HG03378 (cell line): ENCODE measurements around the gene FRMD4A.

Experiments used
- ATAC-seq: cut with Tn5 transposase; IDR thresholded peaks from one replicate; pipeline ENCODE4 v1.9.1; 2021; ENCODE audit warnings: mild to moderate bottlenecking, moderate library complexity; ENCODE audit not compliant: unreplicated experiment

The FRMD4A gene

DNA sequence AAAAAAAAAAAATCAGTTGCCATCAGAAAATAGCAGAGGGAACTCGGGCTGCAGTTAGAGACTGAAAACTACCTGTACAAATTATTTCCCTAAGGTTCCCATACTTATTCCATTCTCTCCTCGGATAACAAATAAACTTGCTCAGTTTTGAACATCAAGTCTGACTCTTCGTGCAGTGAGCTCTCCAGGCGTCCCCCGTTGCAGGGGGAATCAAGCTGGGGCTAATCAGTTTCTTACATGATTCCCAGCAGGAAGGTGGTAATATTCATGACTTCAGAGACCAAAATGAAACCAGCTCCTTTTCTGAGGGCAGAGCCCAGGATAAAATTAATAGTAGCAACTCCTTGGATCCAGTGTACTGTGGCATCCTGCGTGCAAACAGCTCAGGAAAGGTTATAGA lies 135.3 kb downstream of the FRMD4A start:
- no peak for ATAC-seq

GRCh38 chr10:14192746-14193145 lies 138.0 kb downstream of the FRMD4A start:
- ATAC-seq, result no peak

DNA sequence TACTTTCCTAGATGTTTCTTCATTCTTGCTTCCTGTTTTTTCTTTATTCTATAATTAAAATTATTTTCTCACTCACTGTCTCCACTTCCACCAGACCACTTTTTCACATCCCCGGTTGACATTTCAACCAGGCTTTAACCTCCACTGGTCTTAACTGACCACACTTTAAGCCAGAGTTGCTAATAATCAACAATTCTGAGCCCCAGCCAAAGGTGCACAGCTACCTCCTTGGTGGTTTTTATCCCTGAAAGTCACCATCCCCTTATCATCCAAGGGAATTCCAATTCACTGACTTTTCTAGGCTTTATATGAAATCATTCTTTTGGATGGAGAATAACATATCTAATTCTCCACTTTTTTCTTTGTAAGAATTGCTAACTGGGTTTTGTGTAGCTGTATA lies 138.9 kb downstream of the FRMD4A start:
- no peak for ATAC-seq

DNA sequence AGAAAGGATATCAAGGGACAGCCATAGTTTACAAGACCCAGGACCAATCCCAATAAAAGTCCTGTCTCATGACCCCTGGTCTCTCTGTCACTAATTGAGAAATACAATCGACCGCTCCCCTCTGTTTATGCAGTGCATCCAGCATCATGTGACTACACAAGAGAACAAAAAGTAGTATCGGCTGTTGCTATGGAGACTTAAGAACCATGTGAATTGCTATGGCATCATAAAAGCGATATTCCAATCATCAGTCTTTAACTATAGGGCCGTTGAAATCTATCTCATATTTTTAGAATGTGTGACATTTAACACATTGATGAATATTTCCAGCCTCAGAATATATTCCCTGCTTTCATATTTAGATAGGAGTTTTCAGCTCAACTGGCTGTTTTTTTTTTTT lies 139.3 kb downstream of the FRMD4A start:
- no peak for ATAC-seq

- no peak for ATAC-seq
Measured at GRCh38 chr10:14190702-14191101, 140.0 kb downstream of the FRMD4A start.

DNA sequence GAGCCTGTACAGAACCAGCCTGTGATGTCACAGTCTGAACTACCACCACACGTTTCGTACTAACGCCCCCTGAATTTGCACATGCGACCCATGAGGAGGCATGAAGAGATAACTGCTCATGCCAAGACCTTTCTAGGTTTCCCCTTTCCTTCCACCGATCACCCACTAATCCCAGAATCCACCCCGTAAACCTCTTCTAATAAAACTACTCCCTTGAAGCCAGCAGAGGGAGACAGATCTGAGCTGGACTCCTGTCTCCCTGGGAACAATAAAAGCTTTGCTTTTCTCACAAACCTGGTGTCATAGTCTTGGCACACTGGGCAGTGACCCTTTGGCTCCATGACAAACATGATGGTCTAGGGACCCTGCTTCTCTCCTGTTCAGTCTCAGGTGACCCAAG lies 144.5 kb downstream of the FRMD4A start:
- no peak for ATAC-seq

DNA sequence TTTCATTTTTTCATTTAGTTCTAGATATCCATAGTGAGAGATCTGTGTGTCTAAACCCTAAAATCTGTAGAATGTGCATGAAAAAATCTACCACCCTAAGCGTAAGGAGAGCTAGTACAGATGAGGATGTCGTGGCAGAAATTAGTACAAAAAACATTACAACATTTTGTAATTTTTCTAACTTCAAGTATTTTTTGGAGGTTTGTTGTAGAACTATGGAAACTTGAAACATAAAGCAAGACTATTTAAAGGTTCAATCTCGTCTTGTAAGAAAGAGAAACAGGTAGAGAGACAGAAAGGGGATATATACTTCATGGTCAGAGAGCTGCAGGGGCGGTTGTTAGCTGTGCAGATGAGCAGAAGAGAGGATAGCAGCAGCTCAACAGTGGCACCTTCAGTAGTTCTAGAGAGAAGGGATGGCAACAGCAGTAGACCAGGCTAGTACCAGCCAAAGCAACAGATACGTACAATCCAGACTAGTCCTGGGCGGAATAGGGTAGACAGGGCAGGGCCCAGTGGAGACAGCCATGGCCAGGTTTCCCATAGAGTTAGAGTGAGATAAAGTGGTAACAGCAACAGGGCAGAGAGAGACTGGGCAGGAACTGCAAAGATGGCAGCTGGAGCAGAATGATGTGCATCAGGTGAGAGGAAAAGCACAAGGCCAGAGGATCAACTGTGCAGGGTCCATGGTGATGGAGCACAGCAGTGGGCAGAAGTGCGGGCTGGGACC lies 145.2 kb downstream of the FRMD4A start:
- peak; percentile 84 for ATAC-seq

DNA sequence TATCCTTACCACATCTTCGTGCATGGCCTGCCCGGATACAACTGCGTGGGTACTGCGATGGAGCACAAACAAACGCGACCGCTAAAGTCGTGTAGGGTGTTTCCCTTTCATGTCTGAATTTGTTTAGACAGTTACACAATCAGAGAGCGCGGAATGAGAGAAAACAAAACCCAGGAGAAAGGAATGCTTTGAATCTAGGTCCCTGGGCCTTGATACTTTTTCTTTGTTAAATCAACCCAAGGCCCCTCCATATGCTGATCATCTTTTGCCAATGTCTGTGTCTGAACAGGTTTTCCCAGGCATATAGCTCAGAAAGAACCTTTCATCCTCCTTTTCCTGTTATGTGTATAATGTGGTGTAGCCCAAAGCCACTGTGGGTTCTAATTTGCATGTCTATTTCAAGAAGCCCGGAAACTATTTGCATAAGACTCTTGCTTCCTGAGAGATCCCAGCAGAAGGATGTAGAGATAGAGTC lies 145.8 kb downstream of the FRMD4A start:
- ATAC-seq, result peak; percentile 55

GRCh38 chr10:14182781-14183180 lies 147.9 kb downstream of the FRMD4A start:
- no peak for ATAC-seq

- no peak for ATAC-seq
Measured at GRCh38 chr10:14181567-14181936, 149.2 kb downstream of the FRMD4A start.

DNA sequence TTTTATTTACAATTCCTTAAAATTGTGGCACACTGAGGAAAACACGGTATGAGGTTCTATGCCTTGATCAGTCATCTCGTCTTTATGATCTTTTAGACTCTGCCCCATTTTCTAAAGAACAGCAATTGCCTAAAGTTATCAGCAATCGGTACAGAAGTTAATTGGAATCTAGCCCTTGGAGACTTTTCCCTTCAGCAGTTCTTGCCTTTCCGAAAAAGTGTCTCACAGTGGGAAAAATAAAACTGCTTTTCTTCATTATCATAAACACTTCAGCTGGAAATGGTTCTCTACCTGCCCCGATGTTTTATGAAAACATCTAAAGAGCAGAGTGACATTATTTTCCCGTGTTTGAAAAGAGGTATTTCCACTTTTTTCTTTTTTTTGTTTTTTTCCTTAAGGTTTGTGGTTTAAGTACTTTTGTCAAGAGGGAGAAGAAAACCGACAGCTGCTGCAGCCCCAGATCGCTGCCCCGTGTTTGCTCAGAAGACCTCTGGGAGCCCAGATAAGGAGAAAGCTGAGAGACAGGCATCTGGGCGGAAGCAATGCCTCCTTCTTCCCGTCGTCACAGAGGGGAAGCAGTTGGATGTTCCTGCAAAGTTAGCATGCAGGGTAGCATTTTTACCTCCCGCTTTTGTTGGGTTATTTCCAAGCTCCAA lies 149.7 kb downstream of the FRMD4A start:
- ATAC-seq, result no peak

- ATAC-seq, result no peak
Measured at GRCh38 chr10:14179251-14179650, 151.5 kb downstream of the FRMD4A start.

DNA sequence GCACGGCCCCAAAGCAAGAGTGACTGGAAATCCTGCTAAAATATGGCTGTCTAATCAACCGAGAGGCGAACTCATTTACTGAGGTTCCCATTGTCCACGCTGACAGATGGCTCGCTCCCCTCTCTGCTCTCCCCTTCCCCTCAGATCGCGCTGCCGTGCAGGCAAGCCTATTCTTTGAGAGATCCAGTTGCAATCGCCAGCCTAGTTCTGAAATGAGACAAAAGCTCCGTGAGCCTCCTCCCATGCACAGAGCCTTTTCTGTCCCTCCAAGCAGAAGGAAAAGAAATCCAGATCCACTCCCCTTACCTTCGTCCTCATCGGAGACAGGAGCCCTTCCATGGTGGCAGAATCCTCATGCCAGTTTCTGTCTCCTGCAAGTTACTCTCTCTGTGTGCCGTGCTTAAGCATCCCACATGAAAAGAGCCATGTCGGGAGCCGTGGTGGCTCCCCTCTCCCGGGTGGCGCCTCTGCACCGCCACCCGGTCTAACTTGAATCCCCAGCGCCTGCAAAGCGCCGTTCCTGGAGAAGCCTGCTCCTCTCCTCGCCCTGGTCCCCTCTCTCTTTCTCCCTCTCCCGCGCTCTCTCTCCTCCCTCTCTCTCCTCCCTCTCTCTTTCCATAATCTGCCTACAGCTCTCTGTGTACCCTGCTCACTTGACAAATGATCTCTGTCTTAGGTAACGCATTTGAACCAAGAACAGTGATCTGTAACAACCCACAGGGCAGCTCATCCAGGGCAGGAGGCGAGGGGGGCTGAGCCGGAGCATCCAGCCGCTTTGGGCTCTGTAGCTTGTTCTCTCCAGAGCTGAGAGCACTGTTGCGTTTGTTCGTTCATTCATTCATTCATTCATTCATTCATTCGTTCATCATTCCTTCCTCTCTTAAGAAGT lies 156.8 kb downstream of the FRMD4A start:
- ATAC-seq, result no peak

DNA sequence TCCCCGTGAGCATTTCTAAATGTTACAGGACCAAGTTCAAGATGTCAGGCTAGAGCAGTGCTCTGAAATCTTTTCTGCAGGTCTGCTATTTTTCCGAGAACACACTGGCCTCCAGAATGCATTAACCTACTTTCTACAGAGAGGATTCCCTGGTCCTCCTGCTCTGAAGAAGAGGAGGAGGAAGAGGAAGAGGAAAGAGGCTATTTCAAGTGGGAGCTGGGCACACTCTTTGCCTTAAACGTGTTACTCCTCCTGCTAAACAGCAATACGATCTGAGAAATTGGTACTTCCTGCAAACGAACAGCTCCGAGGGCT lies 157.4 kb downstream of the FRMD4A start:
- ATAC-seq, result no peak

GRCh38 chr10:14172336-14172950 lies 158.3 kb downstream of the FRMD4A start:
- no peak for ATAC-seq

DNA sequence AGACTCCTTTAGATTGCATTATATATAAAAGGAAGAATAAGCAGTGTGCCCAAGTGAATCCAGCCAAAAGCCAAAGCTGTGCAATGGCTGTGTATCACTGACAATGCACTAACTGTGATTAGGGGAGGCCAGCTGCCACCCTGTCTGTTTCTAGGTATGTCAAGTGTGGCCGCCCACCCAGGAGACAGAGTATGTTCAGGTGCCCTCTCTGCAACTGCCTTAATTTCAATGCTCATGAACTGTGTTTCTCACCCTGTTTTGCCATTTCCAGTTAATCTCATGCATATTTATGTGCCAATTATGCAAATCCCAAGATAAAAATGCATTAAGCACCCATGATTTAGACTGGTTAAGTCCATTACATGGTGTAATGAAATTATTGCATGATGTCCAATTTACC lies 159.4 kb downstream of the FRMD4A start:
- no peak for ATAC-seq

DNA sequence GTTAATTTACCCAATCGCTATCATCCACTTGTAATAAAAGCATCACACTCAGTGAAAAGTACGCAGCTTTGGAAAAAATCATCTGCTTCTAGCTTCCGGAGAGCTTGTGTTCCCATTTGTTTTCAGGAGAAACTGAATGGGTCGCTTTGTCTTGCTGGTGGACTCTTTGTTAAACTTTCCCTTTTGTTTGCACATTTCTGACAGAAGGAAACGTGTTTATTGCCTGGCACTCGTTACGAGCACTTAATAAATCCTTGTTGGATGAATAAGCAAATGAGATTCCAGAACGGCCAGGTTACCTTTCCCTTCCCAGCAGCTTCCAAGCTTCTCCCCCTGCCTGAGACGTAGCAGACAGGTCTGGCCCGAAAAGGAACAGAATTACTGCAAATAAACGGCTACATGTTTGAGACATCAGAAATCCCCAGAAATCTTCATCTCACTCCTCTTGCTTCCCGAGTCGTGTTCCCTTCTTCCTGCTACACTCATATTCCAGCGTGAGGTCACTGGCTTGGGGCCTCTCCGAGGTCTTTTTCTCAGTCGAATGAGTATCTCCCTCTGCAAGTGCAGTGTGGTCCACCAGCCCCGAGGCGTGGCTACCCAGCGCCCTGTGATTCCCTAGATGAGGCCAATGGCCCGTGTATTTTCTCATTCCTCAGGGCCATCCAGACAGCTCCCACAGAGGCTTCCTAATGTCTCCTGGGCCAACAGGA lies 167.2 kb downstream of the FRMD4A start:
- no peak for ATAC-seq

DNA sequence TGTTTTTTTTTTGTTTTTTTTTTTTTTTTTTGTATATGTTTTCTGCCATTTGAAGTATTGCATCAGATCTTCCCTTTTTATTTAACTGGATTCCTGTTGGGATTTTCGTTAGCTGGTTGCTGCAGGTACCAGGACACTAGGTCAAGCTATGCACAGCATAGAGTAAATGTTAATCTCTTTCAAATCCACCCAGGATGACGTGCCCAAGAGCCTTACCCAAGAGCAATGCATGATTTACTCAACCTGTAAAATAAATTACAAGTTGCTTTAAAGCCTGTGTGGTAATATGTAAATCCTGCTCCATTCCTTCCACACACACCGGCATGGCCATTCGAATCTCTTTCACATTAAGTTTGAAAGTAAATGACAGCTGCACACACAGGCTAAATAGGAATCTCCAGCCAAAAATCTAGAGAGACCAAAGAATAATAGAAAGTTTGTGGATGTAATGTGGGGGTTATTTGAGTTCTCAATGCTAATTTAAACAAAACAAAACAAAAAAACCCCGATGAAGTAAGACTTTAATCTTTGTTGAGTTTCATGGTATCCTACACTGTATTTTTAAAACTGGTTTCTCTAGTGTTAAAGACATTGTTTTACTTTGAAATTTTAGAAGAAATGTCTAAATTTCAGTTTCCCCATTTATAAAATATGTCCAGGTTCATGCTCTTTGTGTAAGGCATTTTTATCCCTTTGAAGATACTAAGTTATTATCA lies 167.9 kb downstream of the FRMD4A start:
- ATAC-seq, result no peak

- ATAC-seq, result no peak
Measured at GRCh38 chr10:14162061-14162460, 168.7 kb downstream of the FRMD4A start.

GRCh38 chr10:14160299-14160698 lies 170.4 kb downstream of the FRMD4A start:
- no peak for ATAC-seq
